DMS 273 treated with DMSO at 0.1 percent for 48 hours (cell line): ENCODE results near the gene WDFY4.

Experiments used
- DNase-seq: peaks from one replicate; lab custom pipeline; 2025; lab: John Stamatoyannopoulos, UW

The WDFY4 gene

GRCh38 chr10:48711830-48712229 lies 27.2 kb downstream of the WDFY4 start:
- DNase-seq, result no peak

- DNase-seq, result no peak
Observed at GRCh38 chr10:48714088-48714487, 29.4 kb downstream of the WDFY4 start.

- no peak for DNase-seq
Observed at GRCh38 chr10:48716416-48716815, 31.7 kb downstream of the WDFY4 start.

- no peak for DNase-seq
Observed at GRCh38 chr10:48720611-48721010, 35.9 kb downstream of the WDFY4 start.

- no peak for DNase-seq
Observed at GRCh38 chr10:48722153-48723145, 37.8 kb downstream of the WDFY4 start.

GRCh38 chr10:48724127-48724526 lies 39.5 kb downstream of the WDFY4 start:
- no peak for DNase-seq

- DNase-seq, result no peak
Observed at GRCh38 chr10:48725708-48726107, 41.0 kb downstream of the WDFY4 start.

GRCh38 chr10:48727866-48728265 lies 43.2 kb downstream of the WDFY4 start:
- no peak for DNase-seq

- DNase-seq, result no peak
Observed at GRCh38 chr10:48729222-48729621, 44.5 kb downstream of the WDFY4 start.

GRCh38 chr10:48729941-48730457 lies 45.3 kb downstream of the WDFY4 start:
- no peak for DNase-seq

GRCh38 chr10:48731141-48731540 lies 46.5 kb downstream of the WDFY4 start:
- DNase-seq, result no peak

GRCh38 chr10:48731654-48732053 lies 47.0 kb downstream of the WDFY4 start:
- no peak for DNase-seq

GRCh38 chr10:48733329-48733728 lies 48.7 kb downstream of the WDFY4 start:
- no peak for DNase-seq

GRCh38 chr10:48735836-48736390 lies 51.2 kb downstream of the WDFY4 start:
- DNase-seq, result no peak

GRCh38 chr10:48736596-48736995 lies 51.9 kb downstream of the WDFY4 start:
- no peak for DNase-seq

GRCh38 chr10:48737886-48738285 lies 53.2 kb downstream of the WDFY4 start:
- DNase-seq, result no peak

- DNase-seq, result no peak
Observed at GRCh38 chr10:48739170-48739569, 54.5 kb downstream of the WDFY4 start.

- no peak for DNase-seq
Observed at GRCh38 chr10:48740015-48740707, 55.5 kb downstream of the WDFY4 start.

- no peak for DNase-seq
Observed at GRCh38 chr10:48740988-48741387, 56.3 kb downstream of the WDFY4 start.

- DNase-seq, result no peak
Observed at GRCh38 chr10:48742891-48743860, 58.5 kb downstream of the WDFY4 start.

GRCh38 chr10:48744587-48744986 lies 59.9 kb downstream of the WDFY4 start:
- no peak for DNase-seq
